ENCODE results near the gene SLCO4A1.

SLCO4A1 gene

GRCh38 chr20:62653373-62653772, 11.1 kb downstream of the SLCO4A1 start:
- no peak for DNase-seq

- DNase-seq = no peak
These were observed 11.8 kb downstream of the SLCO4A1 start for GRCh38 chr20:62653951-62654685.

DNA sequence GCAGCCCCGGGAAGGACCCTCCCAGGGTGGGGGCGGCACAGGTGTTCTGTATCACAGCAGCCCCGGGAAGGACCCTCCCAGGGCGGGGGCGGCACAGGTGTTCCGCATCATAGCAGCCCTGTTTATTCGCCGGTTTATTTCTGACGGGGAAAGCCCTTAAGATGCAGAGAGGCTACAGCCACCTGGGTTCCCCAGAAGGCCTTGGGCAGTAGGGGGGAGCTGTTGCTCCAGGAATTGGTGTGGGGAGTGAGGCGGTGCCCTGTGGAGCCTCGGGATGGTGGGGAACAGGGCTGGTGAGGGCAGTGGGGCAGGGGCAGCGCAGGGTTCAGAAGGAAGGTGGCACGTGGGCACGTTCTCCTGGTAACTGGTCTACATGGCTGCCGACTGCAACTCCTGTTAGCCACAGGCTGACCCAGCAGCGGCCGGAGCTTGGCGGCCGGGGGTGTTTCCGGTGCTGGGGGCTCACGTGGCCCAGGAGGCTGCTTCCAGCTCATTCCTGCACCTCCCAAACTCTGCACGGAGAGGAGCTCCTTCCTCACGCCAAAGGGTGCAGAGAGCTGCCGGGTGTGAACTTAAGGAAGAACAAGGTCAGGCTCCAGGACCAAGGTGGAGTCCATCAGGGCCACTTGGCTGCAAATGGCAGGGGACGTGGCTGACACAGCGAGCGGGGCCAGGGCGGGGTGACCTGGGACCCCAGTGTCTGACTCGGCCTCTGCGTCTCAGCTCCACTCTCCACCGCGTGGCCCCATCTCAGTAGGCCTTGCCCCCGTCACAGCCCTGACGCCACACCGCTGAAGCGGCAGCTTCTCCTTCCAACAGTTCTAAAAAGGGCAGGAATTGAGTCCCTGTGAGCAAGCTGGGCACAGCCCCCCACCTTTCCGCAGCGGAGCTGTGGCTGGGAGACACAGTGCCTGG, 13.2 kb downstream of the SLCO4A1 start:
- no peak for DNase-seq

- DNase-seq = no peak
These were observed 14.1 kb downstream of the SLCO4A1 start for GRCh38 chr20:62656197-62656918.

DNA sequence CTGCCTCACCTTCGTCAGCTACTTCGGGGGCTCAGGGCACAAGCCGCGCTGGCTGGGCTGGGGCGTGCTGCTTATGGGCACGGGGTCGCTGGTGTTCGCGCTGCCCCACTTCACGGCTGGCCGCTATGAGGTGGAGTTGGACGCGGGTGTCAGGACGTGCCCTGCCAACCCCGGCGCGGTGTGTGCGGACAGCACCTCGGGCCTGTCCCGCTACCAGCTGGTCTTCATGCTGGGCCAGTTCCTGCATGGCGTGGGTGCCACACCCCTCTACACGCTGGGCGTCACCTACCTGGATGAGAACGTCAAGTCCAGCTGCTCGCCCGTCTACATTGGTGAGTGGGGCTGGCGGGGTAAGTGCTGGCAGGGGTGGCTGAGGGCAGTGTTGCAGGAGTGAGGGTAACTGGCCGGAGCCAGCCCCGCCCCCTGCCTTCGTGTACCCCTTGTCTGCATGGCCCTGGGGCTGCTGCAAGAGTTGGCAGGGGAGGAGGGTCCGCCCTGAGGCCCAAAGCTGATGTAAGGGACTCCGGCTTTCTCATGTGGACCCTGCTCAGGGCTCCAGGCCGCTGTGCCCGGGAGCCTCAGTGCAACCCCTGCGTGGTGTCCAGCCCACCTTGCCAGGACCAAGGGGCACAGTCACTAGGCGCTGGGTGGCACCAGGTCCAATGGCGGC, 14.8 kb downstream of the SLCO4A1 start:
- no peak for DNase-seq

DNA sequence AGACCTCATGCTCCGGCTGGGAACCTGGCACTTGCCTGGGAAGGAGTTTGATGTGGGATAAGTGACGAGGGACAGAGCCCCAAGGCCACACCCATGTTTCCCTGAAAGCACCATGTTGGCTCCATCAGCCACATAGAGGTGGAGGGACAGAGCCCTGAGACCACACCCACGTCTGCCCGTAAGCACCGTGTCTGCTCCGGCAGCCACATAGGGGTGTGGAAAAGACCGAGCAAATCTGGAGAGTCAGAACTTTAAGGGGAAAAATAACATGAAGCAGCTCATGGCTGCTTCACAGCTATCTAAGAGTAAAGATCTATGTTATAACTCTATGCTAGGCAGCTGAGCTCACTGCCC, 15.3 kb downstream of the SLCO4A1 start:
- DNase-seq = no peak

DNA sequence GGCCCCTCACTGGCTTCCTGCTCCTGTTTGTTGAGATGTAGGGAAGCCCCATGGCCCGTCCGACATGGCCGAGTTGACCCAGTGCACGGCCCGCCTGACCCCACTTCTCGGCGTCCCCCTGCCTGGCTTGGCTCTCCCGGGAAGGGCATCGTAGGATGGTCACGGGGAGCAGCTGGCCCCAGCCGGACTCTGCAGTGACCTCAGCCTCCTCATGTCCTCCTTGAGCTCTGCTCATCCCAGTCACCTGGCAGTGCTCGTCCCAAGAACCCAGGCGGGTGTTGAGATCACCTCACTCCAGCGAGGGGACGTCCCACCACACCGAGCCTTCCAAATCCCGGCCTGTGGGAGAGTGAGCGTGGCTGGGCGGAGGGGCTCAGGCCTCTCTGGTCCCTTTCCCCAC, 15.7 kb downstream of the SLCO4A1 start:
- DNase-seq = no peak

GRCh38 chr20:62658593-62659178, 16.4 kb downstream of the SLCO4A1 start:
- DNase-seq = no peak

- DNase-seq = no peak
These were observed 17.4 kb downstream of the SLCO4A1 start for GRCh38 chr20:62659488-62660239.

DNA sequence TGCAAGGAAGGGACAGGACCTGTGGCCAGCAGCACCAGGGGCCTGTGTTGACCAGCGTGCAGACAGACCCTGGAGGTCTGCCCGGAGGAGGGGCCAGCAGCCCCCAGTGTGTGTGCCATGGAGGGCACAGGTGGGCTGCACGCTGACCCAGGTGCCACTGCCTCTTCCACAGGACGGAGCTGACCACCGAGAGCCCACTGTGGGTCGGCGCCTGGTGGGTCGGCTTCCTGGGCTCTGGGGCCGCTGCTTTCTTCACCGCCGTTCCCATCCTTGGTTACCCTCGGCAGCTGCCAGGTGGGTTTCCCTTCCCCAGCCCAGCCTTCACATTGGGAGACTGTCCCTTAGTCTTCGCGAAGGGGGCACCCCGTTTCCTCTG, 17.9 kb downstream of the SLCO4A1 start:
- DNase-seq = no peak

GRCh38 chr20:62660768-62661167, 18.5 kb downstream of the SLCO4A1 start:
- no peak for DNase-seq

DNA sequence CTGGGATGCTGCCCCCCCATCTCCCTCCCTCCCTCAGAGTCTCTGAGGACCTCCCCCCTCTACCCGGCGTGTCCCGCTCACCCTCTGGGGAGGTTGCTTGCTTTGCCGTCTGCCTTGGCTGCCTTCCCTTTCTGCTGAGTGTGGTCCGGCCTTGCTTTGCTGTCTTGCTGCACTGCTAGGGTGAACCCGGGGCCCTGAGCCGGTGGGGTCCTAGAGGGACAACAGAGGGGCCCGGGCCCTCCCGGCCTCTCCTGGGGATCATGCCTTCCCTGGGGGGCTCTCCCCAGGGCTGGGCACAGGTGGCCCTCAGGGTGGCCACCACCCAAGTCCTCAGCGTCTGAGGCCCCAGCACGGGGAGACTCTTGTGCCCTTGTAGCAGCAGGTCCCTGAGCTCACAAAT, 19.3 kb downstream of the SLCO4A1 start:
- no peak for DNase-seq

DNA sequence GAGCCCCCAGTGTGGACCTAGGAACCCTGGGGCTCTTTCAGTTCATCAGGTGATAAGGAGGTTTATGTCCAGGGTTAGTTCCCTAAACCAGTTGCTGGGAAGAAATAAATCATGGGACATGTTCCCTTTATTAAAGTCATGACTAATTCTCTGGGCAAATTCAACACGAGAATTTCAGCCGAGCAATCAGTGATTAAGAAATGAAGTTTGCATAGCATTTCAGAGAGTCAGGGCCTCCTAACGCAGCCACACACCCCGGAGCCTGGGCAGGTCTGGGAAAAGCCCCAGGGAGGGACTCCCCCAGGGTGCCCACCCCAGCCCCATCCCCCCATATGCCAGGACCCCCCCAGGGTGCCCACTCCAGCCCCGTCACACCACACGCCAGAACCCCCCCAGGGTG, 20.1 kb downstream of the SLCO4A1 start:
- DNase-seq = peak; percentile 62

DNA sequence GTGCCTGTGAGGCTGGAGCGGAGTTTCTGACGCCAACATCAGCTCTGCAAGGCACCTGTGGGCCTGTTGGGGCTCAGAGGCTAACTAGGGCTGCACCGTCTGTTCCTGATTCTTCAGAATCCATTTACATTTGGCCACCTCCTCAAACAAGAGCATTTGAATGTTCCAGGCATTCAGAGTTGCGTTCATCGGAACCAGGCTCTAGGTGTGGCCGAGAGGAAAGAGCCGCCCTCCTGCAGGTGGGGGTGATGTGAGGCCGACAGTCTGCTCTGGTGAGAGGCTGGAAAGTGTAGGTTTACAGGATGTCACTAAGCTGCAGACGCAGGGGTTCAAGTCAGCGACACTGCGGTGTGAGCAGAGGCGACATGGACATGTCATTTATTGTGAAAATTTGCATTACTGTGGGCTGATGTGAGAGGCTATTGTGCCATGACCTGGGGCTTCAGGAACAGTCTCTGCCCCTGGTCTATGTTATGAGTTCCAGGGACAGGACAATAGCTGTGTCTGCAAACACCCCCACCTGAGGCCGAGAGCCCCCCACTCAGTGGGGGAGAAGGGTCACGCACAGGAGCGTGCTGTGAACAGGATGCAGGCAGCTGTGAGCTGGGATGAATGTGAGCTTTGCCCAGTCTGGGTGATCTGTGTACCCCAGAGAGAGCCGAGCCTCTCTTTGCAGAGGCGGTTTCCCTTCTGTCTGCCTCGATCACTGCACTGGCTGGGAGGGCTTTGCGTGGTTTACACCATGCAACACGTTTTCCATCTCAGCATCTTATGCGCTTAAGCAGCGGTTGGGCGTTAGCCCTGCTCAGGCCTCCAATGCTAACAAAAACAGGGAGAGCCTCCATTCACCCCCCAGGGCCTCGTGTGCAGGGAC, 21.1 kb downstream of the SLCO4A1 start:
- no peak for DNase-seq

GRCh38 chr20:62664019-62664971, 22.0 kb downstream of the SLCO4A1 start:
- DNase-seq = no peak

DNA sequence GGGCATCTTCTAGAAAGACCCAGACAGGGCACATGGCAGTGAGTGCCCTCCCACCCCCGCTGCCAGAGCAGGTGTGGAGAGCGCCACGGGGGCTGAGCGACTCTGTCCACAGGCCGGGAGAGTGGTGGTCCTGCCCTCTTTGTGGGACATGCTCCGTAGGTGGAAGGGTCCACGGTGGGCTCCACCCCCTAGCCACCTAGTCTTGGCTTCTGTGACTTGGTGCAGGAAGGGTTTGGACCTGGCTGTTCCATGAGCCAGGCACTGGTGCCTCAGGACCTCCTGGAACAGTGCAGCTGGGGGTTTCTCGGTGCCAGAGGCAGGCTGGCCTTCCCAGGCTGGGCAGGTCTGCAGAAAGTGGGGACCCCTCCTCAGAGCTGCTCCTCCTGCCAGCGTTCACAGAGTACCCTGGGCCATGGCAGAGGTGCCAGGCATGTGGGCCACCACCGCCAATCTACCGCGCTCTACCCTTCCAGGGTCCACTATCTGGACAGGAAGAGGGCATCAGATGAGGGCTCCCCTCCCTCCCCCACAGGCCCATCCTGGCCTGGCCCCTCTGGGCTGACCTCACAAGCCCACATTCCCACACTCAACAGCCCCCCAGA, 23.0 kb downstream of the SLCO4A1 start:
- no peak for DNase-seq

DNA sequence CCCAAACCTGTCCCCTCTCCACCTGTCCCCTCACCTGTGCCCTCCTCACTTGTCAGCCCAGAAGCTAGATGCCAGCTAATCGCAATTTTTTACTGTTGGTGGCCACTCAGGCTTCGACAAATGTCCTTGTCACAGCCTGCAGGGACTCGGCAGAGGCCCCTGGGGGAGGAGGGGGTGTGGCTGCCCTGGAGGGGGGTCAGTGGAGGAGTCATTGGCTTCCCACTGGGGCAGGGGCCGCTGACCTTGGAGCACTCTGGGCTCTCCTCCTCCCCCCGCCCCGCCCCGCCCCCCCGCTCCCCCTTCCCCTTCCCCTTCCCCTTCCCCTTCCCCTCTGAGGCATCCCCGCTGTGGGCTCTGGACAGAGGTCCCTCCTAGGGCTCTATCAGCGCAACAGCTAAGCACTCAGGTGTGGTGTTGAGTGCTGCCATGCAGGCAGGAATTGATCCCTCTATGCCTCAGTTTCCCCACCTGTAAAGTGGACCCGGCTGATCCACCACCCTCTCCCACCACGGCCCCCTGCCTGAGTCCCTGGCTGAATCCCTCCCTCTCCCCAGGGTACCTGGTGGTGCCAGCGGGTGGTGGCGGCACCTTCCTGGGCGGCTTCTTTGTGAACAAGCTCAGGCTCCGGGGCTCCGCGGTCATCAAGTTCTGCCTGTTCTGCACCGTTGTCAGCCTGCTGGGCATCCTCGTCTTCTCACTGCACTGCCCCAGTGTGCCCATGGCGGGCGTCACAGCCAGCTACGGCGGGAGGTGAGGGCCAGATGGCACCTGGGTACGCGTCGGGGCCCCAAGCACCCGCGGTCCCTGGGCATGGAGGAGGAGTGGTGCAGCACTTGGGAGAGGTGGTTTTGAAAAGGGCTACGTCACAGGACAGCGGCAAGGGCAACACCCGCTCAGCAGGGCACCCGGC, 23.8 kb downstream of the SLCO4A1 start:
- DNase-seq = no peak

Measured in NCI-H226 (cell line).